ENCODE data around the gene BMPR1A. TPM values are rescaled to one million over a fixed set of nuclear protein-coding genes. Genes with fewer than 3 reads are reported as not detected.

BMPR1A gene
- polyA plus RNA-seq, 3 donors = 0.25 to 0.67 (median 0.61) TPM

DNA sequence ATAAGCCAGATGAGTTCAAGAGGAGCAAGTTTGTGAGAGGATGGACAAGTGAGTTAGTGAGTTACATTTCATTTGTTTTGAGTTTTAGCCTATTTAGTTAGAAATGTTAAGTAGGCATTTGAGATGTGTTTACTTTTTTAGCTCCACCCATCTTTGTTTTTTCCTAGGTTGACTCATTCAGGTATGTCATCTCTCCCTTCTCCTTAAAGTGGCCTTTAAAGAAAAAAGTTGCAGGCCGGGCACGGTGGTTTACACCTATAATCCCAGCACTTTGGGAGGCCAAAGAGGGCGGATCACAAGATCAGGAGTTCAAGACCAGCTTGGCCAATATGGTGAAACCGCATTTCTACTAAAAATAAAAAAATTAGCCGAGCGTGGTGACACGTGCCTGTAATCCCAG lies 71.2 kb downstream of the BMPR1A start:
- H3K36me3 ChIP-seq (replicated peaks in 1 of 2; ENCODE audit: control insufficient read depth in 1 of 2, insufficient read depth in 2 of 2, low read length in 2 of 2) = no peaks in the 10 kb centered on the region
- no peak overlapping the region for H2AFZ ChIP-seq (ENCODE audit: insufficient read depth, low read depth, low read length, poor library complexity, severe bottlenecking)
- Mint-ChIP-seq H3K4me3 (no peak overlapping the region), H3K9me3 (no peaks in the 10 kb centered on the region), H3K4me1 (no peaks in the 10 kb centered on the region), H3K36me3 (no peaks in the 10 kb centered on the region), H3K27me3 (ENCODE audit: low read depth in 3 of 3) (peaks cover 3 to 10% (median 9%) of the 10 kb centered on the region in 3 donors), H3K27ac (no peak overlapping the region)
- intact Hi-C loops (cut with micrococcal nuclease) = no loop called here
- H3K4me3 ChIP-seq (replicated peaks in 1 of 3; ENCODE audit: low read depth in 2 of 3, low read length in 3 of 3) = no peak overlapping the region
- DNase-seq = no peak
- no peaks in the 10 kb centered on the region for H3K9me3 ChIP-seq (replicated peaks in 1 of 2; ENCODE audit: control insufficient read depth in 1 of 2, insufficient read depth in 1 of 2, low read length in 2 of 2)
- 97% methylated on average over 7 of the region's 7 CpGs for WGBS (ENCODE audit: insufficient coverage)
- H3K27ac ChIP-seq (ENCODE audit: low read depth in 1 of 2, low read length in 2 of 2) = no peak overlapping the region
- no peaks in the 10 kb centered on the region for H4K20me1 ChIP-seq (ENCODE audit: insufficient read depth, low read length)
- no peak overlapping the region for H3K9ac ChIP-seq (ENCODE audit: insufficient read depth, low read length, poor library complexity, severe bottlenecking)
- no peaks in the 10 kb centered on the region for H3K27me3 ChIP-seq (ENCODE audit: control insufficient read depth in 2 of 2, insufficient read depth in 2 of 2, low read length in 2 of 2)
- no peaks in the 10 kb centered on the region for H3K79me2 ChIP-seq (ENCODE audit: insufficient read depth, low read length)
- no peak for TF ChIP-seq CTCF (IDR thresholded peaks at IDR 0.05)
- no peak overlapping the region for H3K4me2 ChIP-seq (replicated peaks; ENCODE audit: extremely low read depth, low read length, poor library complexity, severe bottlenecking)
- H3K4me1 ChIP-seq (ENCODE audit: control insufficient read depth in 1 of 2, insufficient read depth in 2 of 2, low read length in 2 of 2) = no peaks in the 10 kb centered on the region

- TF ChIP-seq CTCF (IDR thresholded peaks at IDR 0.05) = no peak
- Histone ChIP-seq H3K79me2 (ENCODE audit: insufficient read depth, low read length) (no peaks in the 10 kb centered on the region), H4K20me1 (ENCODE audit: insufficient read depth, low read length) (no peaks in the 10 kb centered on the region), H3K27me3 (ENCODE audit: control insufficient read depth in 2 of 2, insufficient read depth in 2 of 2, low read length in 2 of 2) (no peaks in the 10 kb centered on the region), H2AFZ (ENCODE audit: insufficient read depth, low read depth, low read length, poor library complexity, severe bottlenecking) (no peak overlapping the region), H3K9me3 (replicated peaks in 1 of 2; ENCODE audit: control insufficient read depth in 1 of 2, insufficient read depth in 1 of 2, low read length in 2 of 2) (no peaks in the 10 kb centered on the region), H3K4me2 (replicated peaks; ENCODE audit: extremely low read depth, low read length, poor library complexity, severe bottlenecking) (no peak overlapping the region), H3K4me3 (replicated peaks in 1 of 3; ENCODE audit: low read depth in 2 of 3, low read length in 3 of 3) (no peak overlapping the region), H3K9ac (ENCODE audit: insufficient read depth, low read length, poor library complexity, severe bottlenecking) (no peak overlapping the region), H3K27ac (ENCODE audit: low read depth in 1 of 2, low read length in 2 of 2) (no peak overlapping the region), H3K4me1 (ENCODE audit: control insufficient read depth in 1 of 2, insufficient read depth in 2 of 2, low read length in 2 of 2) (no peaks in the 10 kb centered on the region), H3K36me3 (replicated peaks in 1 of 2; ENCODE audit: control insufficient read depth in 1 of 2, insufficient read depth in 2 of 2, low read length in 2 of 2) (no peaks in the 10 kb centered on the region)
- H3K4me1 Mint-ChIP-seq = no peaks in the 10 kb centered on the region
- H3K27ac Mint-ChIP-seq = no peak overlapping the region
- no peak overlapping the region for H3K4me3 Mint-ChIP-seq
- no peak for DNase-seq
- H3K36me3 Mint-ChIP-seq = no peaks in the 10 kb centered on the region
- intact Hi-C loops (cut with micrococcal nuclease) = no loop called here
- no CpG with 5 or more reads among the region's 5 CpGs for WGBS (ENCODE audit: insufficient coverage)
- no peaks in the 10 kb centered on the region for H3K9me3 Mint-ChIP-seq
- H3K27me3 Mint-ChIP-seq (ENCODE audit: low read depth in 3 of 3) = peaks cover 3 to 10% (median 9%) of the 10 kb centered on the region in 3 donors
Measured at GRCh38 chr10:86828145-86828544, 71.7 kb downstream of the BMPR1A start.

Measured in CD14-positive monocyte (primary cell).